Activated CD8-positive, alpha-beta T cell treated with anti-CD3 and anti-CD28 coated beads for 36 hours (primary cell): ENCODE results near the gene ZSWIM8. TPM values are rescaled to one million over a fixed set of nuclear protein-coding genes. Genes with fewer than 3 reads are reported as not detected.
A peak's percentile ranks its signal among the peaks of the same experiment; 100 is the strongest.

Experiments
- ATAC-seq: fragments of 200-7000 bp; cut with Tn5 transposase; one replicate; pipeline ENCODE4 v1.10.0; 2021; ENCODE audit warnings: mild to moderate bottlenecking, moderate library complexity
- CTCF ChIA-PET: fragments of 350-600 bp; sonication (Branson Sonifier 250); formaldehyde crosslinking; loops from one replicate; lab custom pipeline; 2021; ENCODE audit warnings: antibody characterized with exemption; lab: Charles Lee
- POLR2A ChIA-PET: fragments of 350-600 bp; sonication (Branson Sonifier 250); formaldehyde crosslinking; loops from one replicate; lab custom pipeline; 2021; ENCODE audit warnings: antibody characterized with exemption; lab: Charles Lee
- DNase-seq: peaks from one replicate; pipeline ENCODE4 v3.0.0-alpha.2; 2020
- H3K27ac Mint-ChIP-seq: one replicate; pipeline ENCODE4 v1.8.0; 2021; ENCODE audit warnings: mild to moderate bottlenecking, mixed read lengths
- H3K27me3 Mint-ChIP-seq: one replicate; pipeline ENCODE4 v1.8.0; 2021; ENCODE audit warnings: mixed read lengths
- H3K36me3 Mint-ChIP-seq: one replicate; pipeline ENCODE4 v1.8.0; 2021; ENCODE audit warnings: low read depth, mixed read lengths
- H3K4me1 Mint-ChIP-seq: one replicate; pipeline ENCODE4 v1.8.0; 2021; ENCODE audit warnings: low read depth, mixed read lengths
- H3K4me3 Mint-ChIP-seq: one replicate; pipeline ENCODE4 v1.8.0; 2021; ENCODE audit warnings: mild to moderate bottlenecking, moderate library complexity, mixed read lengths
- H3K9me3 Mint-ChIP-seq: one replicate; pipeline ENCODE4 v1.8.0; 2021; ENCODE audit warnings: mixed read lengths
- intact Hi-C: fragments of 100-400 bp; cut with micrococcal nuclease; formaldehyde crosslinking; loops from one replicate; pipeline ENCODE4 v1.10.0; 2022
- total RNA-seq, 2 experiments: library from RNA; stranded (reverse); gene quantifications; one replicate each; pipeline ENCODE4 v1.2.3, GENCODE V29; 2021
- TF ChIP-seq, protein P1 (sequence below): fragments of 200-600 bp; IDR thresholded peaks from one replicate; pipeline ENCODE4 v1.8.0; 2022; ENCODE audit warnings: antibody characterized with exemption, mild to moderate bottlenecking

Gene ZSWIM8
- total RNA-seq, 2 experiments from 2014 or later: 30.0 to 41.0 TPM

GRCh38 chr10:73779539-73780197, 5.7 kb upstream of the ZSWIM8 start:
- TF ChIP-seq, protein P1, sequence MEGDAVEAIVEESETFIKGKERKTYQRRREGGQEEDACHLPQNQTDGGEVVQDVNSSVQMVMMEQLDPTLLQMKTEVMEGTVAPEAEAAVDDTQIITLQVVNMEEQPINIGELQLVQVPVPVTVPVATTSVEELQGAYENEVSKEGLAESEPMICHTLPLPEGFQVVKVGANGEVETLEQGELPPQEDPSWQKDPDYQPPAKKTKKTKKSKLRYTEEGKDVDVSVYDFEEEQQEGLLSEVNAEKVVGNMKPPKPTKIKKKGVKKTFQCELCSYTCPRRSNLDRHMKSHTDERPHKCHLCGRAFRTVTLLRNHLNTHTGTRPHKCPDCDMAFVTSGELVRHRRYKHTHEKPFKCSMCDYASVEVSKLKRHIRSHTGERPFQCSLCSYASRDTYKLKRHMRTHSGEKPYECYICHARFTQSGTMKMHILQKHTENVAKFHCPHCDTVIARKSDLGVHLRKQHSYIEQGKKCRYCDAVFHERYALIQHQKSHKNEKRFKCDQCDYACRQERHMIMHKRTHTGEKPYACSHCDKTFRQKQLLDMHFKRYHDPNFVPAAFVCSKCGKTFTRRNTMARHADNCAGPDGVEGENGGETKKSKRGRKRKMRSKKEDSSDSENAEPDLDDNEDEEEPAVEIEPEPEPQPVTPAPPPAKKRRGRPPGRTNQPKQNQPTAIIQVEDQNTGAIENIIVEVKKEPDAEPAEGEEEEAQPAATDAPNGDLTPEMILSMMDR: no peak
- POLR2A ChIA-PET: interaction anchor here (0.9 to 11.7 kb wide), 3 partner anchors 10 to 28 kb away, joined by 3 to 112 read pairs (median 86); a partner anchor contains a TSS
- intact Hi-C loops: loop anchor here (5.0 kb wide), 1 partner anchor 37 kb away; the partner anchor contains the start of gene SEC24C
- peak overlapping the region; percentile 85 for H3K4me3 Mint-ChIP-seq
- CTCF ChIA-PET: interaction anchor here (1.2 to 5.0 kb wide), 4 partner anchors 10 to 36 kb away, joined by 4 to 25 read pairs (median 4); partner anchors contain the start of gene SEC24C
- H3K4me1 Mint-ChIP-seq: peaks cover 44% of the 10 kb centered on the region
- ATAC-seq (no peak), DNase-seq (no peak)
- H3K27me3 Mint-ChIP-seq: no peaks in the 10 kb centered on the region
- peaks cover 45% of the 10 kb centered on the region for H3K36me3 Mint-ChIP-seq
- H3K27ac Mint-ChIP-seq: peak overlapping the region; percentile 35
- H3K9me3 Mint-ChIP-seq: no peaks in the 10 kb centered on the region

DNA sequence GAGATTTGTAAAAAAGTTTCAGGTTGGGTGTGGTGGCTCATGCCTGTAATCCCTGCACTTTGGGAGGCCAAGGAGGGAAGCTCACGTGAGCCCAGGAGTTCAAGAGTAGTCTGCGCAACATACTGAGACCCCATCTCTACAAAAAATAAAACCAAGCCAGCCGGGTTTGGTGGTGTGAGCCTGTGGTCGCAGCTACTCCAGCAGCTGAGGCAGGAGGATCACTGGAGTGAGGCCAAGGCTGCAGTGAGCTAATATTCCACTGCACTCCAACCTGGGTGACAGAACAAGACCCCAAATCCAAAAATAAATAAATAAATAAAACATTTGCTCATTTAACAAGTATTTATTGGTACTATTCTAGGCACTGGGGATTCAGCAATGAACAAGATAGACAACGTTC, 5.1 kb upstream of the ZSWIM8 start:
- POLR2A ChIA-PET: interaction anchor here (0.9 to 11.7 kb wide), 4 partner anchors 10 to 99 kb away, joined by 3 to 112 read pairs (median 45); a partner anchor contains a TSS
- H3K4me1 Mint-ChIP-seq: peaks cover 44% of the 10 kb centered on the region
- H3K27me3 Mint-ChIP-seq: no peaks in the 10 kb centered on the region
- CTCF ChIA-PET: interaction anchor here (1.0 to 5.0 kb wide), 8 partner anchors 8 to 161 kb away, joined by 3 to 30 read pairs (median 4); partner anchors contain the start of gene SEC24C
- peaks cover 38% of the 10 kb centered on the region for H3K36me3 Mint-ChIP-seq
- ATAC-seq: no peak
- H3K27ac Mint-ChIP-seq: peak overlapping the region; percentile 94
- no peaks in the 10 kb centered on the region for H3K9me3 Mint-ChIP-seq
- TF ChIP-seq, protein P1: no peak
- DNase-seq: no peak
- intact Hi-C loops: loop anchor here (5.0 kb wide), 1 partner anchor 38 kb away; the partner anchor contains the start of gene SEC24C
- peak overlapping the region; percentile 85 for H3K4me3 Mint-ChIP-seq

- TF ChIP-seq, protein P1: no peak
- intact Hi-C loops: loop anchor here (5.0 kb wide), 1 partner anchor 39 kb away; the partner anchor contains the start of gene SEC24C
- no peak for ATAC-seq
- Mint-ChIP-seq H3K36me3 (peaks cover 32% of the 10 kb centered on the region), H3K4me1 (peaks cover 37% of the 10 kb centered on the region), H3K27me3 (no peaks in the 10 kb centered on the region), H3K4me3 (peak overlapping the region; percentile 85), H3K27ac (peak overlapping the region; percentile 94), H3K9me3 (no peaks in the 10 kb centered on the region)
- peak; percentile 33 for DNase-seq
- POLR2A ChIA-PET: interaction anchor here (1.3 to 11.7 kb wide), 6 partner anchors 11 to 98 kb away, joined by 4 to 112 read pairs (median 6); a partner anchor contains a TSS
- CTCF ChIA-PET: interaction anchor here (1.0 to 5.0 kb wide), 10 partner anchors 8 to 160 kb away, joined by 3 to 30 read pairs (median 4); partner anchors contain the start of gene SEC24C
Observed at GRCh38 chr10:73780966-73781365, 4.4 kb upstream of the ZSWIM8 start.

GRCh38 chr10:73781548-73781878, 3.9 kb upstream of the ZSWIM8 start:
- intact Hi-C loops: loop anchor here (5.0 kb wide), 1 partner anchor 39 kb away; the partner anchor contains the start of gene SEC24C

More at GRCh38 chr10:73781548-73781878, 3.9 kb upstream of the ZSWIM8 start:
- TF ChIP-seq, protein P1: no peak
- CTCF ChIA-PET: interaction anchor here (1.1 to 5.0 kb wide), 7 partner anchors 9 to 98 kb away, joined by 3 to 30 read pairs (median 7); a partner anchor contains a TSS
- H3K27ac Mint-ChIP-seq: peak overlapping the region; percentile 94
- ATAC-seq (no peak), DNase-seq (no peak)
- no peaks in the 10 kb centered on the region for H3K27me3 Mint-ChIP-seq
- peaks cover 41% of the 10 kb centered on the region for H3K4me1 Mint-ChIP-seq
- H3K9me3 Mint-ChIP-seq: no peaks in the 10 kb centered on the region
- POLR2A ChIA-PET: interaction anchor here (1.3 to 11.7 kb wide), 6 partner anchors 12 to 97 kb away, joined by 4 to 112 read pairs (median 6); a partner anchor contains a TSS
- peak overlapping the region; percentile 85 for H3K4me3 Mint-ChIP-seq
- H3K36me3 Mint-ChIP-seq: peaks cover 31% of the 10 kb centered on the region
